A673 (cell line): ENCODE data around the gene C4A.

Source experiments
- EZH2 ChIP-seq: fragments of 200-600 bp; sonication (generic); IDR thresholded peaks from 2 replicates; pipeline ENCODE4 v1.6.1; 2017; ENCODE audit warnings: borderline replicate concordance, low read depth, mild to moderate bottlenecking, mixed read lengths, antibody characterized with exemption, low read length; ENCODE audit not compliant: poor library complexity, severe bottlenecking
- TF ChIP-seq, protein P1 (sequence below): fragments of 300-800, 200-600 bp; sonication (generic); conservative IDR thresholded peaks from 2 replicates; pipeline ENCODE4 v1.5.1; 2017; ENCODE audit warnings: low read depth, mild to moderate bottlenecking, antibody characterized with exemption, low read length, moderate library complexity, mixed read lengths

DNA sequence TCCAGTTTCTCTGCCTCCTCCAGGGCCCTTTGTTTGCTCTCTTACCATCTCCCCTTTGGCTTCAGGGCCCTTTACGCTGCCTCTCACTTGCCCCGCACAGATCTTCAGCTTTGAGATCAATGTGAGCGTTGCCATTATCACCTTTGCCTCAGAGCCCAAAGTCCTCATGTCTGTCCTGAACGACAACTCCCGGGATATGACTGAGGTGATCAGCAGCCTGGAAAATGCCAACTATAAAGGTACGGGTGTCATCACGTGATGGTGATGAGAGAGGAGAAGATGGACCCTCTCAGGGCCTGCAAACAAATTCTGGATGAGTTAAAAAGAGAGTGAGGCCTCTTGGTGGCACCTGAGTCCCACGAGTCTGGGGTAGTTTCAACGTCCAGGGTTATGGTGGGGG lies 46.0 kb upstream of the C4A start:
- TF ChIP-seq EZH2 = no peak
- TF ChIP-seq, protein P1, sequence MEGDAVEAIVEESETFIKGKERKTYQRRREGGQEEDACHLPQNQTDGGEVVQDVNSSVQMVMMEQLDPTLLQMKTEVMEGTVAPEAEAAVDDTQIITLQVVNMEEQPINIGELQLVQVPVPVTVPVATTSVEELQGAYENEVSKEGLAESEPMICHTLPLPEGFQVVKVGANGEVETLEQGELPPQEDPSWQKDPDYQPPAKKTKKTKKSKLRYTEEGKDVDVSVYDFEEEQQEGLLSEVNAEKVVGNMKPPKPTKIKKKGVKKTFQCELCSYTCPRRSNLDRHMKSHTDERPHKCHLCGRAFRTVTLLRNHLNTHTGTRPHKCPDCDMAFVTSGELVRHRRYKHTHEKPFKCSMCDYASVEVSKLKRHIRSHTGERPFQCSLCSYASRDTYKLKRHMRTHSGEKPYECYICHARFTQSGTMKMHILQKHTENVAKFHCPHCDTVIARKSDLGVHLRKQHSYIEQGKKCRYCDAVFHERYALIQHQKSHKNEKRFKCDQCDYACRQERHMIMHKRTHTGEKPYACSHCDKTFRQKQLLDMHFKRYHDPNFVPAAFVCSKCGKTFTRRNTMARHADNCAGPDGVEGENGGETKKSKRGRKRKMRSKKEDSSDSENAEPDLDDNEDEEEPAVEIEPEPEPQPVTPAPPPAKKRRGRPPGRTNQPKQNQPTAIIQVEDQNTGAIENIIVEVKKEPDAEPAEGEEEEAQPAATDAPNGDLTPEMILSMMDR = no peak
